ENCODE data around the gene TFG.

Gene TFG

DNA sequence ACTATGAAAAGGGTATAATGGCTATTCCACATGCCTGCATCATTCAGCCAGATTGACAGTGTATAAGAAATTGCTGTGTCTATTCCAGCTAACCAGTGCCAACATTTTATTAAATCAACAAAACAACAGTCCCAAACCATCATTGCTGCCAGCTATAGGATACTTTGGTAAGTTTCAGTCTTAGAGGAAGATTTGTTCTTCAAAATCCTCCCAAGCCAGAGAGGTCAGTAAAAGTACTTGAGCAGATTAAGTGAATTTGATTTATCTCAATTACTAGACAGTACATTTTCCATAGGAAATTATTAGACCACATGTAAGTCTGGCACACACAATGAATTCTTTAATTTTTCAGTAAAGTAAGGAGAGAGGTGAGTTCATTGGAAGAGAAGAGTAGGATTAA lies 50.7 kb downstream of the TFG start:
- no peak for DNase-seq

DNA sequence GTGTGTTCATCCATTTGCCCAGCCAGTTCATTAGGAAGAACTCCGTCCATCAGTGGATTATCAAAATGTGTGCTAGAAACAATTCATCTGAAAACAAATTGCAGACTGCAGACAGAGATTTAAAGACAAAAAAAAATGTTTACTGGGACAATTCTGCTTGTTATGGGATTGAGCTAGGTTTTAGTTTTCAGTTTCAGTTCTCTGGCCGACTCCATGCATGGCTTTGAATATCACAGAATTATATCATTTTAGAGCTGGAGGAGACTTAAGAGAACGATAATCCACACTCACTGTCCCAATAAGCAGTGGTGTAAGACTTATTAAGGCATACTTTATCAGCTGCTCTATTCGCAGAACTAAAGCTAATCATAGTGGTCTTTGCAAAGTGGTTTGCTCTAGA lies 51.1 kb downstream of the TFG start:
- DNase-seq, result no peak

DNA sequence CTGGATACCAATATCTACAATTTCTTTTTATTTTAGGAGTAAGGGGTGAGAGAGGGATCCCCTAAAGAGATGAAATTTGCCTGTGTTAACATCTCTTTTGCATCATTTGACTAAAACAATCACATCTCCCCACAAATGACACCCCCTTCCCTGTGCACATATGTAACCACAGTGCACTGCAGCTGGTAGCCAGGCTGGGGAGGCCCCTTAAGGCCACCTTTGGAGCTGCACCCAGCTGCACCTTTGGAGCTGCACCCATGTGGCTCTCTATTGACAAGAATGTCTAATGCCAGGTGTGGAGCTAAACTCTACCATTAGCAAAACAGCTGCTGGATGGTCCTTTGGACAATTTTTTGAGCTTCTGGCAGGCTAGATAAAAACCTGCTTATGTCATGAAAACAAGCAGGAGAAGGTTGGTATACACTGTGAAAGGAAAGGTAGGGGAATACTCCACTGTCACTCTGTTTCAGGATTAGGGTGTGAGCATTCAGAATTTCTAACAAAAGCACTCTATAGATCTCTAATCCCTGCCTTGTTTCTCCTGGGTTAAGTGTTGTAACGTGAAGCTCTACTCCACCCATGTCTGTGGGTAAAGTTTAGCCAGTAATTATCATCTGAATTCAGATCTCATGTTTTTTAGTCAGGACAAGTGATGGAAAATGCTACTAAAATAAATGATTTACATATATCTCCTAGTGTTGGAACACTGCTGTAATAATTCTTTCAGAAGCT lies 52.1 kb downstream of the TFG start:
- no peak for DNase-seq

DNA sequence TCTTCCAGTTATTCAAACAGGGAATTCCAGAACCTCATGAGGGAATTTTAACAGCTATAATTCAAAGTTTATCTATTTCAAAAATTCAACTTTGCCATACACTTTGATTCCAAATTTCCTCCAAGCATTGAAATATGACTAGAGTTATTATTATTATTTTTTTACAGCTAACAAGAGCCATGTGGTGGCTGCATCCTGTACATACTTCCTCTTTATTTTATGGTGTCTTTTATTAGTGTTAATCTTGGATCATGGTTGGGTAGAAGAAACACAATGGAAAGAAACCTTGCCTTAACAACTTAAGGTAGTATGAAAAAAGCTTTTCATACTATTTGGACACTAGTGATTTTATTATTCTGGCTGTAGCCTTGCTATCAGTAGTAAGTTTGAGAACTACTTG lies 52.7 kb downstream of the TFG start:
- DNase-seq, result no peak

DNA sequence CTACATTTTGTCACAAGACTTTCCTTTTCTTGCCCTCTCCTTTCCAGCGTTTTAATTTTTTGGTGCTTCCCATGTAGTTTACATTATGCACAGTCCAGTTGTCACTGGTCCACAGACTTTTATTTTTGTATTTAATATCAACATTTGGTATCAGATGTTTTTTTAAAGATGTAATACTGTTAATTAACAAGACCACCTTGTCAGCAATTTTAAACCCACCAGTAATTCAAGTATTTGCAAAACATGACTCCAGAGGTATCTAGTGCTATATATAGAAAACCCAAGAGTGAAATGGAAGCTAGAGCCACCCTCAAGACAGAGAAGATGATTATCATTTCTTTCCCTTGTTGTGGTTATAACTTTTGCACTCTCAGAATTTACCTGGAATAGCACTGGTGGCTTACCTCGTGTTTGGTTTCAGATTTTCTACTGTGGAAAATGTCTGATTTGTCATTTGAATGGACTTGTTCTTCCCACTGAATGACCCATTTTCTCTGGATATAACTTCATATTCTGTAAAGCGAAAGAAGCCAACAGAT lies 56.2 kb downstream of the TFG start:
- no peak for DNase-seq

DNA sequence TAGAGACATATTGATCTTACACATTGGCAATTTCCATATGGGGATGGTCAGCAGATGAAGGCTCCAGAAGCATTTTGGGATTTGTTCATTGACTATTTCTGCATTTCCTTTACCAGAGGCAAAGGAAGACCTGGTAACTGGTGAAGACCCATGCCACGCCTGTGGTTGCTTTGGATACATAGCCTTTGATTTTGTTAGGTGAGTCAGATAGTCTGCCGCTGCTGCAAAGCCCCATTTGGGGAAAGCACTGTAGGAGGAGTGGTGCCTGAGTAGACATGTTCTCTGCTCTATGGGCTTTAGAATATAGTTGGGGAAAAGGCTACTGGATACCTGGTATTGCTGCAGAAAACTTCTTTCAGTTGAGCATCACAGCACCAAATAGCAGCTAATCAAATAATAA lies 56.8 kb downstream of the TFG start:
- DNase-seq, result no peak

DNA sequence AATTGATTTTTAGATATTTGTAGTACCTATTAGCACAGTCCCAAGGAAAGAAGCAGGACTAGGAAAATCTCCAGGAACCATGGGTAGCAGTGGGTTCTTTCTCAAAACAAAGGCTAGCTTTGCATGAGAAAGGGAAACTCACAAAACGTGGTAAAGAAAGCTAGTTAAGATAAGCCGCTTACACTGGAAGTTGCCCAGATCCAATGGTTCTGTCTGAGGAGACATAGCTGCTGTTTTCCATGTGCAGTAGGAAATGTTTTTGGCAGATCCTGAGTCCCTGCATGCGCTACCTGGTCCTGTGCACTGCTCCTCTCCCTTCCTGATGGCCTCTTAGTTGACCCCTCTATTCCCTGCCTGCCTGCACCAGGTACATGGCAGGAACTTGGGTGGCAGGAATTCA lies 60.4 kb downstream of the TFG start:
- DNase-seq, result no peak

DNA sequence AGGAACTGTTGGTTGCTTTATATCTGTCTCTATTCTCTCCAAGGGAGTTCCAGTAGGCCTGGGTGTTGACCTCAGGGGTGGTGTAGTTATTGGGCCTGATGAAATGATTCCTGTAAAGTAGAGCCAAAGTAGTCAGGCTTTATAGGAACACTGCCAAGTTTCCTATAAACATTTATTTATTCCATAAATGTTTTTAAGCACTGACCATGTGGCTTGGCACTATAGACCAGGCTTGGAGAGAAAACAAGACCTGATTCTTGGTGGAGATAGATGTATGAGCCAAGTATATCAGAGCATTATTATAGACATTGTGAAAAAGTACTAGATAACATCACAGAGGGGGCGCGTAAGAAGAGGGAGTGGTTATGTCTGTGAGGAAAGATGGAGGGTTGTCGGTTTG lies 65.9 kb downstream of the TFG start:
- no peak for DNase-seq

DNA sequence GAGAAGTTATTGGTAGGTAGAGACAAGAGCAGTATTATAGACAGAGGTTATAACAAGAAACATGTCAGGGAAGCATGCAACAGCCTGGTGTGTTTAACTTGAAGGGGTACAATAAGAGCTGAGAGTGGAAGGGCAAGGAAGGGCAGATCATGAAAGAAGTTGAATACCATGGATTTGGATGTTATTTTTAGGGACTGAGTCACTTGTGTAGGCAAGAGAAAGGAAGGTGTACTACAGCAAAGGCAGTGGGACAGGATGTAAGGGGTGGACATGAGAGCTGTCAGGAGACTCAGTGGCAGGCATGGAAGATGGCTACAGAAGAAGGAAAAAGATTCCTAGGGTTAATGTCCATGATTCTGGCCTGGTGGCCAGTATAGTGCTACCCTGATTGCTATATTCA lies 66.4 kb downstream of the TFG start:
- no peak for DNase-seq

DNA sequence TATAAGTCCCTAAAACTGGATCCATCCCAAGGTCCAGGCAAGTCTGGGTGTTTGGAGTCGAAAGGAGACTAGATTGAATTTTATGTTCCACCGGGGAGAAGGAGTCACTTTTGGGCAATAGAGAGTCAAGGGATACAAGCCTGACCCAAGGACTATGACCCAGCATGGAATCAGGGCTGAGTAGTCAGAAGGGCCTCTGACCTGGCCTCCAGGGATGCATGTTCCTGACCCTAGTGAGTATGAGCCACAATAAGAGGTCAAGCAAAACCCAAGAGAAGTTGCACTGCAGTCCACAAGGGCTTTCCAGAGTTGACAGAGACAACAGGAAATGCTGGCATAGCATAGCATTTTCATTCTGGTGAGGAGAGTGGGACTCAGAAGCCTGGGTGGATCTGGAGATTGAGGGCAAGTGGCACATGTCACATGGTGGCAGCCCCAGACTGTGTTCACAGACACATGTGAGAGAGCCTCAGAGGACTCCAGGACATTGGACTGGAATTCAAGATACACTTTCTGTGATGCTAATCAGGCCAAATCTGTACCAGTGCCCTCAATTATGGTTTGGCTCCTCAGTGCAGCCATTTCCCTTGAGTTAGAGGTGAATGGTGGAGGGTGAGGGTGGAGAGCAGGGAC lies 66.9 kb downstream of the TFG start:
- no peak for DNase-seq

DNA sequence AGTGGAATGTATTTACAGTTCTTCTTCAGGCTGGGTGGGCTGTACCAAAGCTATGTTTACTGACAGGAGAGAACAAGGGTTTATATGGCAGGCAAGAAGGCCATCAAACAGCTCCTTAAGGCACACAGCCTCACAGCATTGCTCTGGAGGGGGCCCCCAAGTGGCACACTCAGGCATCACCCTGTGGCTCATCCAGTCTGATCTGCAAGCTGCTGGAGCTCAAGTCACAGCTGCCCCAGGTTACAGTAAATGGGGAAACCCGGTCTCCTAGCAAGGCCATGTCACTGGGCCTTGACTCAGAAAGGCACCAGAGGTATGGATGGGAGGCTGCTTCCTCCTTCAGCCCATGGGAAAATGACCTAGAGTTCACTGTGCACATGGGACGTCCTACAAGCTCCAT lies 67.5 kb downstream of the TFG start:
- DNase-seq, result no peak

DNA sequence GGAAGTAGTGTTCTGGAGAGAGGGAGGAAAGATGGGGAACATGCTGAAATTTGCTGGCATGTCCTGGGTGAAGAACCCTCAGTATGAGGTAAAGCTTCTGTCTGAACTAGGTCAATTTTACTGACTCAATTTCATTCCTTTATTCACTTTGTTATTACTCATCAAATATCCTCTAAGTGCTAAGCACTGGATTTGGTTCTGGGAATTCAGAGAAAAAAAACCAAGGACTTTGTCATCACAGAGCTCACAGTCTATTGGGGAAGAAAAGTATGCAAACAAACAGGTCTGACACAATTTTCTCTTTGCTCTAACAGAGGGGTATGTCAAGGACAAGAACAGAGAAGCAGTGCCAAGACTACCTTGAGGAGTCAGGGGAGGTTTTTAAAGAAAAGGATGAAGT lies 68.0 kb downstream of the TFG start:
- no peak for DNase-seq

DNA sequence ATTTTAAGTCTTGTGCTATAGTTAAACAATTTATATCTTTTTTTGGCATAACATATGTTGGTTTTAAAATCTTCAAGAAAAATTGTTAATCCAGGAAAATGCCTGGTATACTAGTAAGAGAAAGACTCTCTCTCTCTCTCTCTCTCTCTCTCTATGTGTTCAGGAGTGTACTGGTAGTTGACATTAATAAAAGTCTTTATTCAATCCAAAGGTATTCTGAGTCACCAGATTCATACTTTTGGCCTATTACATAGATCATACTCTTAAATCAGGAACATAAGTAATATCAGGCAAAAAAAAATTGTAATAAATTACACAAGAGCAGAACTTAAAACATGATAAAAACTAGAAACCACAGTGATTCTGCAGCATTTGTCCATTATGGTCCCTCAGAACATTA lies 70.2 kb downstream of the TFG start:
- no peak for DNase-seq

DNA sequence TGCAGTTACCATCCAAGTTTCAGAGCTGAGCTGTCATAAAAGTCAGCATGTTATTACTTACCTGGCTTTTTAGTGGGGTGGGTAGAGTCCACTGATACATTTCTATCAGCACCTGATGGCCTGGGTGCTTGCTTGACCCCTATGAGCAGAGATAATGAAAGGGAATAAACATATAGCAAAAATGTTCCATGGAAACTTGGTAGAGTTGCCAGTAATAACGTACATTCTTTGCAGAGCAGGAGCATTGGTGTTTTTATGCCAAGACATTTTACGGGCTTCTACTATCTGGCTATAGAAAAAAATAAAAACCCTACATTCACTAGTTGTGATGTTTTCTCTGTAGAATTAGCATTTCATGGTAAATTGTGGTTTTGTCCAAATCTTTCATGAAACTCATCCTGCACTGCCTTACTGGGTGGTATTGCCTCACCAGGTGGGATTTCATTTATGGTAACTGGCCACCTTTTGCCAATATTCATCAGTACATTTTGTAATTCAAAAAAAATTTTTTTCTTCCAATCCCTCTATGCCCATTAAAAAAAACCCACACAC lies 70.9 kb downstream of the TFG start:
- DNase-seq, result no peak

DNA sequence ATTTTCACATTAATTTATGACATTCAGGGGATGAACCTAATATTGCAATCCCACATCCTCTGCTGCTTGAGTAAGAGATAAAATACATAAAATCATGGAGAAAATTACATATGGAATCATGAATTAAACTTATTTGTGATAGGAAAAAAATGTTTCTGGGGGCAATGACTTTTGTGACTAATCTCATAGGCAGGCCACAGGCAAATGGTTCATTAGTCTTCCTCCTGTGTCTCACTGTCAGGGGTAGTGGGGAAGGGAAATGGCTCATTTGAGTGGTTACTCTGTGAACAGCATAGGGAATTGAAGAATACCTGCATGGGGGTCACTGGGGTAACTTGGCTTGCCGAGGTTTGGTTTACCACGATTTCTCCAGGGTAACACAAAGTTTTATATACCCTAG lies 72.0 kb downstream of the TFG start:
- DNase-seq, result no peak

DNA sequence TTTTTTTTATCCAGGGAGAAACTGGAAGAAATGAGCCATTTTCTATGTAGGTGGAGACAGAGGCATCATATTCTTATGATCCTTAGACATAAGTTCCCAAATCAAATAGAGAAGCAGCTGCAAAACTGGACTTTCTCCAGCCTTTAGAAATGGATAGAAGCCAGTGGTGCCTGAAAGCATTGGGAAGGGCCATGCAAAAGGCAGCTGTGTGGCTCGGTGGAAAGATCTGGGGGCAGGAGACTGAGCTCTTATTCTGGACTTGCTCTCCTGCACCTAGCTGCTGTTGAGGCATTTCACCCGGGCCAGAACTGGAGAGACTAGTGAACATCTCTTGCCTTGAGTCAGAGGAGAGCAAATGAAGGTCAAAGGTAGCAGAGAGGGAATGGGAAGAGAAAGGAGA lies 73.1 kb downstream of the TFG start:
- DNase-seq, result no peak

DNA sequence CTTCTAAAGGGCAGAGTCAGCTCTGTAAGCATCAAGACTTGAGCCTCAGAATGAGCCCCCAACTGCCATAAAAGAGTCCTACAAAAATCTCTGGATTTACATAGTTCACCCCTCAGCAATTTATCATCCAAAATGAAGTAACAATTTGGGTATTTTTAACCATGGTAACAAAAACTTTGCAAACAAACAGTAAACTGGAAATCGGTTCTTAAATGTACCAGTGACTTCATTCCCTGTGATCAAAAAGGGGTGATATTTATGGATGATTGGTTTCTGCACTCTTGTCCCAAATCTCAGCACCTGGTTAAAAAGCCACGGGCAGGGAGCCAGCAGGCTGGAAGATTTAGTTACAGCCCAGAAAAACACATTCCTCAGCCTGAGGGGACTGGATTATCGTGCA lies 73.6 kb downstream of the TFG start:
- no peak for DNase-seq

DNA sequence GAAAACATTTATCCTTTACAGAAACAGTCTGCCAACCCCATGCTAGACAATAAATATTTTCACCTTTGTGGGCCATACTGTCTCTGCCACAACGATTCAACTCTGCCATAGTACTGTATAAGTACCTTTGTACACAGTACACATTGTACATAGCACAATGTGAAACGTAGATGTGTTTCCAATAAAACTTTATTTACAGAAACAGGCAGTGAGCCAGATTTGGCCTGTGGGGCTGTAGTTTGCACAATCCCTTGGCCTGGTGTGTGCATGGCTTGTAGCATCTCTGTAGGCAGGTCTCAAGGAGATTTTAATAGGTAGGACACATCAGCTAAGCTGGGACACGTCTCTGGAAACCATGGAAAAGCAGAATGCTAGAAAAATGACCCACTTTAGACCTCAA lies 74.3 kb downstream of the TFG start:
- DNase-seq, result no peak

DNA sequence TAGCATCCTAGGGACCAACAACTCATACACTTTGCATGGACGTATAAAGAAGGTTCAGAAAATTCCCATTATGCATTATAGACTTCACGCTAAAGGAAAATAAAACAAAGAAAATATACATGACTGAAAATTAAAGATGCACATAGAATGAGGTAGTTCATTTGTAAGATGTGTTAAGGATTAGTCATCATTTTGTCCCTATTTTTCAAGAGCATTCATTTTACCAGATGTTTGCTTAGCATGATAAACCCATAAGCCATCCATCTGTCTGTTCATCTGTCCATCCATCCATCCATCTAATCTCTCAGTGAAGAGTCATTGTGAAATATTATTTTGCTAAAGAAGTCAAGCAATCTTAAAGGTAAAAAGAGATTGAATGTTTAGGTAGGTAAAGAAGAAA lies 80.3 kb downstream of the TFG start:
- DNase-seq, result no peak

DNA sequence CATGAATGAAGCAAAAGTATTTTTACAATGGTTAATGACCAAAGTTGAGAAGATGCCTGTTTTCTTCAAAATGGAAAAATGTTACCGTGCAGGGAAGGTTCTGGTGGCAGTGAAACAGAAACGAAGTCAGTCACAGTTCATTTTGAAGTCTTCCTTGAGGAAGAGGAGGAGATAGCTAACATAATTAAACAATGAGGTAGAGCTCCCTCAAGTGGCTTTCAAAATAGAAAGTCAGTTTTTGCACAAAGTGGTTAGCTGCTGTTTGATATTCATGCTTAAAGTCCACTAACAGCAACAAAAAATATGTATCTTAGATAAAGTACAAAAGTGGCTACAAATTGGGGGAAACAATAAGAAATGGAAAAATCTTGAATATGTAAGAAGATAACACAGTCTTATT lies 87.3 kb downstream of the TFG start:
- DNase-seq, result no peak

DNA sequence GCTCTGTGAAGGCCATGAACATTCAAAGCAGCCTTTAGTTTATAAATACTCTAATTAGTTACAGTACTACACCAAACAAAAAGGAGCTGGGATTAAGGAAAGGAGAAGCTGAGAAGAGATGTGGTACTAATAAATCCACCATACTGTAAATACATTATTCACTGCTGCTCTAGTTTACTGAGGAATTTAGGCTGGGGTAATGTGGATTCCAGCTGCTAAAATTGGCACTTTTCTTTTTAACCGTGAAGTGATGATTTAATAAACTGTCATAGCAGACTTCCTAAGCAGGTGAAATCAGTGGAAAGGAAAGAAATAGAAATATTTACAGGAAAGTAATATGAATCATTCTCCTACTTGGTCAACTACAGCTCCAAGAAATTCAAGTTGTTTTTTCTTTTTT lies 88.7 kb downstream of the TFG start:
- no peak for DNase-seq

Measured in GOT3 (cell line).